HEK293 (cell line): ENCODE measurements around the gene FCGR1A.
"Not testable (repeated sequence)": the region's sequence is repeated elsewhere in the genome, so short reads cannot be mapped to it uniquely, and the experiment has no call there.

ENCODE experiments used
- BCL11A ChIP-seq: fragments of 450-650 bp; formaldehyde crosslinking; IDR thresholded peaks from 2 replicates; pipeline ENCODE4 v1.5.1; 2016; ENCODE audit warnings: low read depth, missing biosample characterization, missing genetic modification characterization
- ZNF23 ChIP-seq: fragments of 450-650 bp; formaldehyde crosslinking; IDR thresholded peaks from 2 replicates; pipeline ENCODE4 v1.5.1; 2016; ENCODE audit warnings: missing biosample characterization, missing genetic modification characterization, borderline replicate concordance
- ZNF274 ChIP-seq, 2 experiments: fragments of 200-500 bp in 1 of 2; fragments of 450-650 bp in 1 of 2; sonication (Bioruptor generic) in 1 of 2; formaldehyde crosslinking in 1 of 2; IDR thresholded peaks; 2 replicates each; pipeline versions ENCODE4 v1.5.1 to v1.6.1; 2014 to 2016; ENCODE audit warnings: borderline replicate concordance in 1 of 2, inconsistent platforms in 1 of 2, low read length in 1 of 2, missing biosample characterization in 1 of 2, missing genetic modification characterization in 1 of 2
- ZNF341 ChIP-seq: fragments of 450-650 bp; formaldehyde crosslinking; IDR thresholded peaks from 2 replicates; pipeline ENCODE4; 2016; ENCODE audit warnings: low read depth, missing biosample characterization, missing genetic modification characterization
- ZNF37A ChIP-seq: fragments of 450-650 bp; IDR thresholded peaks from 2 replicates; pipeline ENCODE4 v1.5.1; 2018; ENCODE audit warnings: missing biosample characterization, missing genetic modification characterization
- ZNF433 ChIP-seq: fragments of 450-650 bp; formaldehyde crosslinking; IDR thresholded peaks from 2 replicates; pipeline ENCODE4 v1.5.1; 2016; ENCODE audit warnings: missing biosample characterization, missing genetic modification characterization, low read depth
- ZNF501 ChIP-seq: fragments of 450-650 bp; formaldehyde crosslinking; IDR thresholded peaks from 2 replicates; pipeline ENCODE4 v1.5.1; 2016; ENCODE audit warnings: missing biosample characterization, missing genetic modification characterization
- TF ChIP-seq, protein P1 (sequence below): fragments of 450-650 bp; formaldehyde crosslinking; IDR thresholded peaks from 2 replicates; pipeline ENCODE4 v1.5.1; 2016; ENCODE audit warnings: missing biosample characterization, missing genetic modification characterization
- TF ChIP-seq, protein P2 (sequence below): fragments of 450-650 bp; formaldehyde crosslinking; IDR thresholded peaks from 2 replicates; pipeline ENCODE4 v1.5.0; 2017; ENCODE audit warnings: missing biosample characterization, missing genetic modification characterization, borderline replicate concordance
- TF ChIP-seq, protein P3 (sequence below): fragments of 450-650 bp; formaldehyde crosslinking; IDR thresholded peaks from 2 replicates; pipeline ENCODE4 v1.5.1; 2016; ENCODE audit warnings: missing biosample characterization, missing genetic modification characterization

DNA sequence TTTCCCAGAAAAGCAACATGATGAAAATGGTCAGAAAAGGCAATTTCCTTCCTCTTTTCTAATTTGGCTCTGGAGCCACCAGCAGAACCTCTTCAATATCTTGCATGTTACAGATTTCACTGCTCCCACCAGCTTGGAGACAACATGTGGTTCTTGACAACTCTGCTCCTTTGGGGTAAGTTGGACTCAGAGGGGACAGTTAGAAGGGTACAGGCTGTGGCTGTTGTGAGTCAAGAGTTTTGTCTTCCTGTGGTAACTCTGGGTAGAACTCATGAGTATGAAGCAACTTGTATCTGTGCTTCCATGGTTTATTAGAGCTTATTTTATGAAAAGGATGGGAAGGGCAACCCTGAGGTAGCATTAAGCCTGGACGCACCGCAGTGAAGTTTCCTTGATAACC is at the start of gene FCGR1A:
- TF ChIP-seq, protein P1, sequence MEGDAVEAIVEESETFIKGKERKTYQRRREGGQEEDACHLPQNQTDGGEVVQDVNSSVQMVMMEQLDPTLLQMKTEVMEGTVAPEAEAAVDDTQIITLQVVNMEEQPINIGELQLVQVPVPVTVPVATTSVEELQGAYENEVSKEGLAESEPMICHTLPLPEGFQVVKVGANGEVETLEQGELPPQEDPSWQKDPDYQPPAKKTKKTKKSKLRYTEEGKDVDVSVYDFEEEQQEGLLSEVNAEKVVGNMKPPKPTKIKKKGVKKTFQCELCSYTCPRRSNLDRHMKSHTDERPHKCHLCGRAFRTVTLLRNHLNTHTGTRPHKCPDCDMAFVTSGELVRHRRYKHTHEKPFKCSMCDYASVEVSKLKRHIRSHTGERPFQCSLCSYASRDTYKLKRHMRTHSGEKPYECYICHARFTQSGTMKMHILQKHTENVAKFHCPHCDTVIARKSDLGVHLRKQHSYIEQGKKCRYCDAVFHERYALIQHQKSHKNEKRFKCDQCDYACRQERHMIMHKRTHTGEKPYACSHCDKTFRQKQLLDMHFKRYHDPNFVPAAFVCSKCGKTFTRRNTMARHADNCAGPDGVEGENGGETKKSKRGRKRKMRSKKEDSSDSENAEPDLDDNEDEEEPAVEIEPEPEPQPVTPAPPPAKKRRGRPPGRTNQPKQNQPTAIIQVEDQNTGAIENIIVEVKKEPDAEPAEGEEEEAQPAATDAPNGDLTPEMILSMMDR (tag by site-specific recombination): not testable (repeated sequence)
- TF ChIP-seq ZNF37A (tag by site-specific recombination); ZNF433 (tag by site-specific recombination); ZNF341 (tag by site-specific recombination); BCL11A; ZNF501 (tag by site-specific recombination); ZNF274 (IDR thresholded peaks at IDR 0.05; ENCODE audit: low read length); ZNF274 (tag by site-specific recombination; IDR thresholded peaks at IDR 0.05; ENCODE audit: borderline replicate concordance); ZNF23 (tag by site-specific recombination): not testable (repeated sequence)
- TF ChIP-seq, protein P2, sequence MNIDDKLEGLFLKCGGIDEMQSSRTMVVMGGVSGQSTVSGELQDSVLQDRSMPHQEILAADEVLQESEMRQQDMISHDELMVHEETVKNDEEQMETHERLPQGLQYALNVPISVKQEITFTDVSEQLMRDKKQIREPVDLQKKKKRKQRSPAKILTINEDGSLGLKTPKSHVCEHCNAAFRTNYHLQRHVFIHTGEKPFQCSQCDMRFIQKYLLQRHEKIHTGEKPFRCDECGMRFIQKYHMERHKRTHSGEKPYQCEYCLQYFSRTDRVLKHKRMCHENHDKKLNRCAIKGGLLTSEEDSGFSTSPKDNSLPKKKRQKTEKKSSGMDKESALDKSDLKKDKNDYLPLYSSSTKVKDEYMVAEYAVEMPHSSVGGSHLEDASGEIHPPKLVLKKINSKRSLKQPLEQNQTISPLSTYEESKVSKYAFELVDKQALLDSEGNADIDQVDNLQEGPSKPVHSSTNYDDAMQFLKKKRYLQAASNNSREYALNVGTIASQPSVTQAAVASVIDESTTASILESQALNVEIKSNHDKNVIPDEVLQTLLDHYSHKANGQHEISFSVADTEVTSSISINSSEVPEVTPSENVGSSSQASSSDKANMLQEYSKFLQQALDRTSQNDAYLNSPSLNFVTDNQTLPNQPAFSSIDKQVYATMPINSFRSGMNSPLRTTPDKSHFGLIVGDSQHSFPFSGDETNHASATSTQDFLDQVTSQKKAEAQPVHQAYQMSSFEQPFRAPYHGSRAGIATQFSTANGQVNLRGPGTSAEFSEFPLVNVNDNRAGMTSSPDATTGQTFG: not testable (repeated sequence)
- TF ChIP-seq, protein P3, sequence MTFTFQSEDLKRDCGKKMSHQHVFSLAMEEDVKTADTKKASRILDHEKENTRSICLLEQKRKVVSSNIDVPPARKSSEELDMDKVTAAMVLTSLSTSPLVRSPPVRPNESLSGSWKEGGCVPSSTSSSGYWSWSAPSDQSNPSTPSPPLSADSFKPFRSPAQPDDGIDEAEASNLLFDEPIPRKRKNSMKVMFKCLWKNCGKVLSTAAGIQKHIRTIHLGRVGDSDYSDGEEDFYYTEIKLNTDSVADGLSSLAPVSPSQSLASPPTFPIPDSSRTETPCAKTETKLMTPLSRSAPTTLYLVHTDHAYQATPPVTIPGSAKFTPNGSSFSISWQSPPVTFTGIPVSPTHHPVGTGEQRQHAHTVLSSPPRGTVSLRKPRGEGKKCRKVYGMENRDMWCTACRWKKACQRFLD (tag by site-specific recombination): not testable (repeated sequence)
